HG02970 (cell line): ENCODE data around the gene HORMAD2.

Experiments
- ATAC-seq: cut with Tn5 transposase; IDR thresholded peaks from one replicate; pipeline ENCODE4 v1.9.1; 2021; ENCODE audit warnings: mild to moderate bottlenecking, moderate library complexity, moderate number of reproducible peaks; ENCODE audit not compliant: unreplicated experiment, low FRiP score

HORMAD2 gene

DNA sequence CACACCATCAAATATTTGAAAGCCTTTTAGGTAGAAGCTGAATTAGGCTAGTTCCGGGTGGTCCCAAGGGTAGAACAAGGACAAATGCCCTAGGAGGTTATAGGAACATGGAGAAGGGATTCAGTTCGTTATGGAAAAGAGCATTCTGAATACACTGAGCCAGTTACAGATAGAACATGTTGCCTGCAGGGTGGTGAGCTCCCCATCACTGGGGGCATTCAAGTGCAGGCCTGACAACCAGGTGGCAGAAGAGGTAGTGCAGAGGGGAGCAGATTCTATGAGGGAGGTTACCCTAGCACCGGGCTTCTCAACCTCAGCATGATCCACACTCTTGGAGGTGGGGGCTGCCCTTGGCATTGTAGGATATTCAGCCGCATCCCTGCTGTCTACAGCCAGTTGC, 142.1 kb downstream of the HORMAD2 start:
- ATAC-seq, result no peak

DNA sequence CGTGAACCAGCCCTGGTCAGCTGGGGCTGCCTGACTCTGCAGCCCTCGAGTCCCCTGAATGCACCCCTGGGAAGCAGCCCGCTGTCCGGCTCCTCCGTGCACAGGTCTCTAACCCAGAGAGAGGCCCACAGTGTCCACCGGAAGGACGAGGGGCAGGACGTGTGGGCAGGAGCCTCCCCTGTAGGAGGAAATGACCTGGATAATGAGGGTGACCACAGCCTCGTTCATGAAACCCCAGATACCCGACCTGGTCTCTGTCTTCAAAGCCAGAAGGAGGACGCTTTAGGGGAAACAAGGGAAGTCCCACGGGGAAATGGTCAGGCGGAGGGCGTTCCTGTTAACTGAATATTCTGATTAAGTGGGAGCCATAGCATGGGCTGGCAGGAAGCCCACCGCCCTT, 143.0 kb downstream of the HORMAD2 start:
- no peak for ATAC-seq

DNA sequence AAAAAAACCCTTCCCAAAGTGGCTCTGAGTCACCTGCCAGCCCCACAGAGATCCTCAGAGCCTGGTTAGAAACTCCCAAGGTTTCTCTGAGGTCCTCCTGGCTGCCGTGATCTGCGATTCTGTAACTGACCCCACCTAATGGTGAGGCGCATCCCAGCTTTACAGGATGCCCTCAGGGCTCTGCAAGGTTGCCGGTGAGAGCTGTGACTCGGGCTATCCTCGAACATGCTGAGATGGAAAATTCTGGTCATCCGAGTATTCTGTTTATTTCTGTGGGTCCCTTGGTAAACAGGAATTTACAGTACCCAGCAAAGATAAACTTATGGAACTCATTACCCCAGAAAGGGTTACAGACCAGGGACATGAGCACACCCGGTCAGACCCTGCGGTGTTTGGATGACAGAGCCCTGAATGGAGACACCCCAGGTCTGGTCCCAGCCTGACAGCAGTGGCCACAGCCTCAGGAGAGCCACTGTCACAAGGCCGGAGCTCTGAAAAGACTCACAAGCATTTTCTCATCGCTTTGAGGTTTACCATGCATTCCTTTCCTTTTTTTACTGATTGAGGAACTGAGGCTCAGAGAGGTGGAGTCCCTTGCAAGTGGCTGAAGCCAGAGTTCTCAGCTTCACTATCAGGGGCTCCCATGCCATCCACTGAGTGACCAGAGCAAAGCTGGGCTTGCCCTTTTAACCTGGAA, 144.0 kb downstream of the HORMAD2 start:
- ATAC-seq, result no peak

DNA sequence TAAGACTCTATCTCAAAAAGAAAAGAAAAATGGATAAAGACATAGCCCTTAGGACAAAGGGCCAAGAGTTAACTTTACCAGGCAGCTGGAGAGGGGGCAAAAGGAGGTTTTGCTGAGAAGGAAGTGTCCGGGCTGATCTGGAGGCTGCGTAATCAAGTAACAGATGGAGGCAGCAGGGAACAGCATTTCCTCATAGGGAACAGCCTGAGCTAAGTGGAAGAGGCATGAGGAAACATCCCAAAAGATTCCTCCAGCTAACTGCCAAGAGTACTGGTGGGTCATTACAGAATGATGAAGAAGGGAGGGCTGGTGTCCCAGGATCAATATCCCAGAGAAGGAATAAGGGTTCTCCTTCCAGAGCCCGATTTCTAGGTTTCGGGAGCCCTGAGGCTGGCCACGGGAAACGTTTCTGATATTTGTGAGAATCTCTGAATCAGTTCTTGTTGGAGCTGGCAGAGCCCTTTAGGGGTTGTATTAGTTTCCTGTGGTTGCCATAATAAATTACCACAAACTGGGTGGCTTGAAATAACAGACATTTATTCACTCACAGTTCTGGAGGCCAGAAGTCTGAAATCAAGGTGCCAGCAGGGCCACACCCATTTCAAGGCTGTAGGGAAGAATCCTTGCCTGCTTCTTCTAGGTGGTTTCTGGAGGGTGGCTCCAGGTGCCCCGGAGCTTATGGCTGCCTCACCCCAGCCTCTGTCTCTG, 145.1 kb downstream of the HORMAD2 start:
- no peak for ATAC-seq

DNA sequence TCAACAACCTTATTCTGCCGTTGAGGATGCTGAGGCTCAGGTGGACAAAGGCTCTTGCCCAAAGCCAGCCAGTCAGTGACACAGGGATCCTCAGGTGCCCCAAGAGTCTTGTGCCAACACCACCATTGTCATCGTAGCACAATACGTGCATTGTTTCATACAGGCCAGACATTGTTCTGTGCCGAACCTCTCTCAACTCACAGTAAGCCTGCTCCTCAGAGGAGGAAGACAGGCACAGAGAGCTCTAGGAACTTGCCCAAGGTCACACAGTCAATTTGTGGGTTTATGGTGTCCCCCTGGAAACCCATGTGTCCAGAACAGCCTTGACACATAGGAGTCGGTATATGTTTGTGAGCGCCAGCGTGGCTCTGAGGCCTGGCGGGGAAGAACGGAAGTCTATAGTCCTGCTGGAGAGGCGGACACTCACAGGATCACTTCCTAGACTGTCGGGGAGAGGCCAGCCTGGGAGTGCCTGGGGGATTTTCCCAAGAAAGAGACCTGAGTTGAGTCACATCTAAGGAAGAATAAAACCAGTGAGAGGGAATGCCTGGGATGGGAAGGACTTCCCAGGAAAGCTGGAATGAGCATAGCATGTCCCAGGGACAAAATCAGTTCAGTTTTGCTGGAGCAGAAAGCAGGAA, 146.0 kb downstream of the HORMAD2 start:
- no peak for ATAC-seq
